ENCODE results near the gene PPIB.

DNA sequence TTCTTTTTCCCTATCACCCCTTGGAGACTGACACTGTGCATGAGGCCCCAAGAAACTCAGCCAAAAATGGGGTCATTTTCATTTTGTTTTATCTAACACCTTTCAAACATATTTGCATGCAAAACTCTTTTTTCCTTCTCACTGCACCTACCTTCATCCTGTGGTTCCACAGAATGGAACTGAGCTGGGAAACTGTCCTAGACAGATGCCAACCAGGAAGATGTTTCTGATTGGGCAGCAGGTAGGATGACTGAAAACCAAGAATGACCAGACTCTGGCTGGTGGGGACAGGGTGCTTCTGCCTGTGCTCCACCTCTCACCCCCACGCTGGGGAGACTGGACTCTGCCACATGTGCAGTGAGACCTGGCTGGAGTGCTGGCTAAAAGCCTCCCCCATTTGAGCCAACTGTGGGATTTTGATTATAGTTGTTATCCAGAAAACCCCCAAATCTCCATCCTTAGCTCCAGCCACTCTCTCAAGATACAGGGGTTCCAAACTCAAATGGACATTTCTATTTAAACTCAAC lies 5.2 kb downstream of the PPIB start:
- TF ChIP-seq, protein P1, sequence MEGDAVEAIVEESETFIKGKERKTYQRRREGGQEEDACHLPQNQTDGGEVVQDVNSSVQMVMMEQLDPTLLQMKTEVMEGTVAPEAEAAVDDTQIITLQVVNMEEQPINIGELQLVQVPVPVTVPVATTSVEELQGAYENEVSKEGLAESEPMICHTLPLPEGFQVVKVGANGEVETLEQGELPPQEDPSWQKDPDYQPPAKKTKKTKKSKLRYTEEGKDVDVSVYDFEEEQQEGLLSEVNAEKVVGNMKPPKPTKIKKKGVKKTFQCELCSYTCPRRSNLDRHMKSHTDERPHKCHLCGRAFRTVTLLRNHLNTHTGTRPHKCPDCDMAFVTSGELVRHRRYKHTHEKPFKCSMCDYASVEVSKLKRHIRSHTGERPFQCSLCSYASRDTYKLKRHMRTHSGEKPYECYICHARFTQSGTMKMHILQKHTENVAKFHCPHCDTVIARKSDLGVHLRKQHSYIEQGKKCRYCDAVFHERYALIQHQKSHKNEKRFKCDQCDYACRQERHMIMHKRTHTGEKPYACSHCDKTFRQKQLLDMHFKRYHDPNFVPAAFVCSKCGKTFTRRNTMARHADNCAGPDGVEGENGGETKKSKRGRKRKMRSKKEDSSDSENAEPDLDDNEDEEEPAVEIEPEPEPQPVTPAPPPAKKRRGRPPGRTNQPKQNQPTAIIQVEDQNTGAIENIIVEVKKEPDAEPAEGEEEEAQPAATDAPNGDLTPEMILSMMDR (IDR thresholded peaks at IDR 0.05) = no peak
- TF ChIP-seq POLR2A (IDR thresholded peaks at IDR 0.05; ENCODE audit: low read depth) (no peak), POLR2AphosphoS5 (IDR thresholded peaks at IDR 0.05) (no peak)

All from esophagus muscularis mucosa (tissue), 3 donors.